WTC11 (cell line): Measurements from ENCODE around the gene PRIM2.
"Not testable (repeated sequence)": the region's sequence is repeated elsewhere in the genome, so short reads cannot be mapped to it uniquely, and the experiment has no call there.

Experiments used
- HMGA2 ChIP-seq: fragments of 250-450 bp; sonication (Bioruptor Pico); IDR thresholded peaks from 2 replicates; pipeline ENCODE4 v1.4.0; 2021; ENCODE audit warnings: mild to moderate bottlenecking, moderate library complexity
- ZBTB21 ChIP-seq: sonication (generic); formaldehyde crosslinking; IDR thresholded peaks from 2 replicates; pipeline ENCODE4 v1.8.1; 2023; ENCODE audit warnings: mild to moderate bottlenecking, missing genetic modification reagents, borderline replicate concordance
- TF ChIP-seq, protein P1 (sequence below): sonication (generic); formaldehyde crosslinking; IDR thresholded peaks from 2 replicates; pipeline ENCODE4 v1.8.0; 2023; ENCODE audit warnings: mild to moderate bottlenecking, missing genetic modification reagents
- TF ChIP-seq, protein P2 (sequence below): fragments of 200-600 bp; IDR thresholded peaks from 2 replicates; pipeline ENCODE4 v1.8.0; 2022; ENCODE audit warnings: antibody characterized with exemption
- TF ChIP-seq, protein P3 (sequence below): sonication (generic); formaldehyde crosslinking; IDR thresholded peaks from 2 replicates; pipeline ENCODE4 v1.8.0; 2022; ENCODE audit warnings: mild to moderate bottlenecking, missing genetic modification reagents
- TF ChIP-seq, protein P4 (sequence below): sonication (generic); formaldehyde crosslinking; IDR thresholded peaks from 2 replicates; pipeline ENCODE4 v1.8.0; 2023; ENCODE audit warnings: missing genetic modification reagents, mild to moderate bottlenecking, borderline replicate concordance
- TF ChIP-seq, protein P5 (sequence below): sonication (generic); formaldehyde crosslinking; IDR thresholded peaks from 2 replicates; pipeline ENCODE4 v1.8.1; 2023; ENCODE audit warnings: mild to moderate bottlenecking, moderate library complexity, missing genetic modification reagents

DNA sequence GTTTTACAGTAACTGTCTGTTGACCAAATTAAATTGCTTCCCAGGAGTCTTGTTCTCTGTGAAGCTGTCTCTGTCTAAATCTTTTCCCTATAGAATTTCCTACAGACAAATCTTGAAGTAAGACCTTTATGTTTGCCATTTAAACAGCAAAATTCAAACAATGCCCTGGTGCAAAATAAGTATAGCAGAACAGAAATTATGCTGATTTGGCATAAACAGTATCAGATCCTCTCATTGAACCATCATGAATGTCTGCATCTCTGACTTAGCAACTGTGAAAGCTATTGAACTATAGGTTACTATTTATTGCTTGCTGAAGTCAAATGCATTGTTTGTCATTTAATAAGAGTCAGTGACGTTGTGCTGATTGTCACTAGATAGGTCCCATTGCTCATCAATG is 123.3 kb downstream of the PRIM2 start:
- TF ChIP-seq, protein P1, sequence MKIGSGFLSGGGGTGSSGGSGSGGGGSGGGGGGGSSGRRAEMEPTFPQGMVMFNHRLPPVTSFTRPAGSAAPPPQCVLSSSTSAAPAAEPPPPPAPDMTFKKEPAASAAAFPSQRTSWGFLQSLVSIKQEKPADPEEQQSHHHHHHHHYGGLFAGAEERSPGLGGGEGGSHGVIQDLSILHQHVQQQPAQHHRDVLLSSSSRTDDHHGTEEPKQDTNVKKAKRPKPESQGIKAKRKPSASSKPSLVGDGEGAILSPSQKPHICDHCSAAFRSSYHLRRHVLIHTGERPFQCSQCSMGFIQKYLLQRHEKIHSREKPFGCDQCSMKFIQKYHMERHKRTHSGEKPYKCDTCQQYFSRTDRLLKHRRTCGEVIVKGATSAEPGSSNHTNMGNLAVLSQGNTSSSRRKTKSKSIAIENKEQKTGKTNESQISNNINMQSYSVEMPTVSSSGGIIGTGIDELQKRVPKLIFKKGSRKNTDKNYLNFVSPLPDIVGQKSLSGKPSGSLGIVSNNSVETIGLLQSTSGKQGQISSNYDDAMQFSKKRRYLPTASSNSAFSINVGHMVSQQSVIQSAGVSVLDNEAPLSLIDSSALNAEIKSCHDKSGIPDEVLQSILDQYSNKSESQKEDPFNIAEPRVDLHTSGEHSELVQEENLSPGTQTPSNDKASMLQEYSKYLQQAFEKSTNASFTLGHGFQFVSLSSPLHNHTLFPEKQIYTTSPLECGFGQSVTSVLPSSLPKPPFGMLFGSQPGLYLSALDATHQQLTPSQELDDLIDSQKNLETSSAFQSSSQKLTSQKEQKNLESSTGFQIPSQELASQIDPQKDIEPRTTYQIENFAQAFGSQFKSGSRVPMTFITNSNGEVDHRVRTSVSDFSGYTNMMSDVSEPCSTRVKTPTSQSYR = not testable (repeated sequence)
- TF ChIP-seq, protein P2, sequence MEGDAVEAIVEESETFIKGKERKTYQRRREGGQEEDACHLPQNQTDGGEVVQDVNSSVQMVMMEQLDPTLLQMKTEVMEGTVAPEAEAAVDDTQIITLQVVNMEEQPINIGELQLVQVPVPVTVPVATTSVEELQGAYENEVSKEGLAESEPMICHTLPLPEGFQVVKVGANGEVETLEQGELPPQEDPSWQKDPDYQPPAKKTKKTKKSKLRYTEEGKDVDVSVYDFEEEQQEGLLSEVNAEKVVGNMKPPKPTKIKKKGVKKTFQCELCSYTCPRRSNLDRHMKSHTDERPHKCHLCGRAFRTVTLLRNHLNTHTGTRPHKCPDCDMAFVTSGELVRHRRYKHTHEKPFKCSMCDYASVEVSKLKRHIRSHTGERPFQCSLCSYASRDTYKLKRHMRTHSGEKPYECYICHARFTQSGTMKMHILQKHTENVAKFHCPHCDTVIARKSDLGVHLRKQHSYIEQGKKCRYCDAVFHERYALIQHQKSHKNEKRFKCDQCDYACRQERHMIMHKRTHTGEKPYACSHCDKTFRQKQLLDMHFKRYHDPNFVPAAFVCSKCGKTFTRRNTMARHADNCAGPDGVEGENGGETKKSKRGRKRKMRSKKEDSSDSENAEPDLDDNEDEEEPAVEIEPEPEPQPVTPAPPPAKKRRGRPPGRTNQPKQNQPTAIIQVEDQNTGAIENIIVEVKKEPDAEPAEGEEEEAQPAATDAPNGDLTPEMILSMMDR = not testable (repeated sequence)
- not testable (repeated sequence) for TF ChIP-seq HMGA2, ZBTB21 (CRISPR knock-in tag)
- TF ChIP-seq, protein P3, sequence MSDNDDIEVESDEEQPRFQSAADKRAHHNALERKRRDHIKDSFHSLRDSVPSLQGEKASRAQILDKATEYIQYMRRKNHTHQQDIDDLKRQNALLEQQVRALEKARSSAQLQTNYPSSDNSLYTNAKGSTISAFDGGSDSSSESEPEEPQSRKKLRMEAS (CRISPR knock-in tag) = not testable (repeated sequence)
- TF ChIP-seq, protein P4, sequence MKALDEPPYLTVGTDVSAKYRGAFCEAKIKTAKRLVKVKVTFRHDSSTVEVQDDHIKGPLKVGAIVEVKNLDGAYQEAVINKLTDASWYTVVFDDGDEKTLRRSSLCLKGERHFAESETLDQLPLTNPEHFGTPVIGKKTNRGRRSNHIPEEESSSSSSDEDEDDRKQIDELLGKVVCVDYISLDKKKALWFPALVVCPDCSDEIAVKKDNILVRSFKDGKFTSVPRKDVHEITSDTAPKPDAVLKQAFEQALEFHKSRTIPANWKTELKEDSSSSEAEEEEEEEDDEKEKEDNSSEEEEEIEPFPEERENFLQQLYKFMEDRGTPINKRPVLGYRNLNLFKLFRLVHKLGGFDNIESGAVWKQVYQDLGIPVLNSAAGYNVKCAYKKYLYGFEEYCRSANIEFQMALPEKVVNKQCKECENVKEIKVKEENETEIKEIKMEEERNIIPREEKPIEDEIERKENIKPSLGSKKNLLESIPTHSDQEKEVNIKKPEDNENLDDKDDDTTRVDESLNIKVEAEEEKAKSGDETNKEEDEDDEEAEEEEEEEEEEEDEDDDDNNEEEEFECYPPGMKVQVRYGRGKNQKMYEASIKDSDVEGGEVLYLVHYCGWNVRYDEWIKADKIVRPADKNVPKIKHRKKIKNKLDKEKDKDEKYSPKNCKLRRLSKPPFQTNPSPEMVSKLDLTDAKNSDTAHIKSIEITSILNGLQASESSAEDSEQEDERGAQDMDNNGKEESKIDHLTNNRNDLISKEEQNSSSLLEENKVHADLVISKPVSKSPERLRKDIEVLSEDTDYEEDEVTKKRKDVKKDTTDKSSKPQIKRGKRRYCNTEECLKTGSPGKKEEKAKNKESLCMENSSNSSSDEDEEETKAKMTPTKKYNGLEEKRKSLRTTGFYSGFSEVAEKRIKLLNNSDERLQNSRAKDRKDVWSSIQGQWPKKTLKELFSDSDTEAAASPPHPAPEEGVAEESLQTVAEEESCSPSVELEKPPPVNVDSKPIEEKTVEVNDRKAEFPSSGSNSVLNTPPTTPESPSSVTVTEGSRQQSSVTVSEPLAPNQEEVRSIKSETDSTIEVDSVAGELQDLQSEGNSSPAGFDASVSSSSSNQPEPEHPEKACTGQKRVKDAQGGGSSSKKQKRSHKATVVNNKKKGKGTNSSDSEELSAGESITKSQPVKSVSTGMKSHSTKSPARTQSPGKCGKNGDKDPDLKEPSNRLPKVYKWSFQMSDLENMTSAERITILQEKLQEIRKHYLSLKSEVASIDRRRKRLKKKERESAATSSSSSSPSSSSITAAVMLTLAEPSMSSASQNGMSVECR (CRISPR knock-in tag) = not testable (repeated sequence)
- TF ChIP-seq, protein P5, sequence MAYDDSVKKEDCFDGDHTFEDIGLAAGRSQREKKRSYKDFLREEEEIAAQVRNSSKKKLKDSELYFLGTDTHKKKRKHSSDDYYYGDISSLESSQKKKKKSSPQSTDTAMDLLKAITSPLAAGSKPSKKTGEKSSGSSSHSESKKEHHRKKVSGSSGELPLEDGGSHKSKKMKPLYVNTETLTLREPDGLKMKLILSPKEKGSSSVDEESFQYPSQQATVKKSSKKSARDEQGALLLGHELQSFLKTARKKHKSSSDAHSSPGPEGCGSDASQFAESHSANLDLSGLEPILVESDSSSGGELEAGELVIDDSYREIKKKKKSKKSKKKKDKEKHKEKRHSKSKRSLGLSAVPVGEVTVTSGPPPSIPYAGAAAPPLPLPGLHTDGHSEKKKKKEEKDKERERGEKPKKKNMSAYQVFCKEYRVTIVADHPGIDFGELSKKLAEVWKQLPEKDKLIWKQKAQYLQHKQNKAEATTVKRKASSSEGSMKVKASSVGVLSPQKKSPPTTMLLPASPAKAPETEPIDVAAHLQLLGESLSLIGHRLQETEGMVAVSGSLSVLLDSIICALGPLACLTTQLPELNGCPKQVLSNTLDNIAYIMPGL (CRISPR knock-in tag) = not testable (repeated sequence)
